ENCODE data around the gene PTPRE. TPM values are rescaled to one million over a fixed set of nuclear protein-coding genes. Genes with fewer than 3 reads are reported as not detected.

PTPRE gene
- total RNA-seq, 2 donors from 2014 or later = 6.5 to 8.9 TPM

GRCh38 chr10:128047351-128047750 lies 140.4 kb downstream of the PTPRE start:
- Histone ChIP-seq H3K36me3 (replicated peaks in 1 of 2; ENCODE audit: insufficient read depth in 1 of 2, low read depth in 2 of 2) (no peaks in the 10 kb centered on the region), H3K9me3 (no peaks in the 10 kb centered on the region), H3K4me1 (no peaks in the 10 kb centered on the region), H3K4me3 (no peak overlapping the region), H3K27me3 (no peaks in the 10 kb centered on the region), H3K27ac (peak overlapping the region in 1 of 4 donors; percentile 67)
- DNase-seq (peak in 3 of 4 donors; percentile 34 to 76 (median 46)), ATAC-seq (peak; percentile 17)
- 43 to 70% methylated on average over 14 to 16 of the region's 17 CpGs for WGBS, 2 donors
- no peak for TF ChIP-seq CTCF (IDR thresholded peaks at IDR 0.05)
- peak in 2 of 3 donors; percentile 51 to 78 for TF ChIP-seq POLR2A (IDR thresholded peaks at IDR 0.05)
- intact Hi-C loops (cut with DNase I) = no loop called here

GRCh38 chr10:128047991-128048818 lies 141.3 kb downstream of the PTPRE start:
- TF ChIP-seq CTCF (IDR thresholded peaks at IDR 0.05) (no peak), POLR2A (IDR thresholded peaks at IDR 0.05) (no peak)
- H3K36me3 ChIP-seq (replicated peaks in 1 of 2; ENCODE audit: insufficient read depth in 1 of 2, low read depth in 2 of 2) = no peaks in the 10 kb centered on the region
- ATAC-seq (no peak), DNase-seq (peak in 1 of 4 donors; percentile 44)
- H3K27ac ChIP-seq = peak overlapping the region in 2 of 4 donors; percentile 1 to 67
- no peaks in the 10 kb centered on the region for H3K4me1 ChIP-seq
- H3K4me3 ChIP-seq = no peak overlapping the region
- 35 to 45% methylated on average over 21 of the region's 21 CpGs for WGBS, 2 donors
- H3K27me3 ChIP-seq = no peaks in the 10 kb centered on the region
- intact Hi-C loops (cut with DNase I) = no loop called here
- H3K9me3 ChIP-seq = no peaks in the 10 kb centered on the region

- no peaks in the 10 kb centered on the region for H3K27me3 ChIP-seq
- H3K27ac ChIP-seq = peak overlapping the region in 1 of 4 donors; percentile 67
- no peaks in the 10 kb centered on the region for H3K36me3 ChIP-seq (replicated peaks in 1 of 2; ENCODE audit: insufficient read depth in 1 of 2, low read depth in 2 of 2)
- TF ChIP-seq POLR2A (IDR thresholded peaks at IDR 0.05) = no peak
- TF ChIP-seq CTCF (IDR thresholded peaks at IDR 0.05) = no peak
- no peaks in the 10 kb centered on the region for H3K4me1 ChIP-seq
- 66 to 76% methylated on average over 6 of the region's 6 CpGs for WGBS, 2 donors
- ATAC-seq (no peak), DNase-seq (no peak)
- H3K4me3 ChIP-seq = no peak overlapping the region
- intact Hi-C loops (cut with DNase I) = no loop called here
- H3K9me3 ChIP-seq = no peaks in the 10 kb centered on the region
Measured at GRCh38 chr10:128048819-128049210, 141.9 kb downstream of the PTPRE start.

- Histone ChIP-seq H3K9me3 (no peaks in the 10 kb centered on the region), H3K27ac (peak overlapping the region in 1 of 4 donors; percentile 26), H3K27me3 (no peaks in the 10 kb centered on the region), H3K4me3 (no peak overlapping the region), H3K36me3 (replicated peaks in 1 of 2; ENCODE audit: insufficient read depth in 1 of 2, low read depth in 2 of 2) (no peaks in the 10 kb centered on the region), H3K4me1 (no peaks in the 10 kb centered on the region)
- ATAC-seq (no peak), DNase-seq (peak in 1 of 4 donors; percentile 34)
- TF ChIP-seq CTCF (IDR thresholded peaks at IDR 0.05) = no peak
- no peak for TF ChIP-seq POLR2A (IDR thresholded peaks at IDR 0.05)
- intact Hi-C loops (cut with DNase I) = no loop called here
- 65 to 75% methylated on average over 23 of the region's 23 CpGs for WGBS, 2 donors
Measured at GRCh38 chr10:128049226-128050120, 142.6 kb downstream of the PTPRE start.

Data from body of pancreas (tissue), 4 donors.